GM12874 (cell line): ENCODE data around the gene CCSER1.

ENCODE experiments used
- TF ChIP-seq, protein P1 (sequence below): IDR thresholded peaks from 2 replicates; pipeline ENCODE4 v1.5.1; 2011; ENCODE audit warnings: low read depth, mild to moderate bottlenecking, control low read depth, low read length, moderate library complexity; ENCODE audit not compliant: insufficient read depth

The CCSER1 gene

DNA sequence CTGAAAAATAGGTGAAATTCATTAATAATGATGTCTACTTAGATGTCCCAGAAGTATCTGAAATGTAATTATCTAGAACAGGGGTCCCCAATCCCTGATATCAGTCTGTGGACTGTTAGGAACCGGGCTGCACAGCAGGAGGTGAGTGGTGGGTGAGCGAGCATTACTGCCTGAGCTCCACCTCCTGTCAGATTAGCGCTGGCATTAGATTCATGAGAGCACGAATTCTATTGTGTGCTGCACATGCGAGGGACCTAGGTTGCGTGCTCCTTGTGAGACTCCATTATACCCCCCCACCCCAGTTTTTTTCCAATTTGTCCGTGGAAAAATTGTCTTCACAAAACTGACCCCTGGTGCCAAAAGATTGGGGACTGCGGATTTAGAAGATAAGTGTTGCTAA is 458.8 kb downstream of the CCSER1 start:
- TF ChIP-seq, protein P1, sequence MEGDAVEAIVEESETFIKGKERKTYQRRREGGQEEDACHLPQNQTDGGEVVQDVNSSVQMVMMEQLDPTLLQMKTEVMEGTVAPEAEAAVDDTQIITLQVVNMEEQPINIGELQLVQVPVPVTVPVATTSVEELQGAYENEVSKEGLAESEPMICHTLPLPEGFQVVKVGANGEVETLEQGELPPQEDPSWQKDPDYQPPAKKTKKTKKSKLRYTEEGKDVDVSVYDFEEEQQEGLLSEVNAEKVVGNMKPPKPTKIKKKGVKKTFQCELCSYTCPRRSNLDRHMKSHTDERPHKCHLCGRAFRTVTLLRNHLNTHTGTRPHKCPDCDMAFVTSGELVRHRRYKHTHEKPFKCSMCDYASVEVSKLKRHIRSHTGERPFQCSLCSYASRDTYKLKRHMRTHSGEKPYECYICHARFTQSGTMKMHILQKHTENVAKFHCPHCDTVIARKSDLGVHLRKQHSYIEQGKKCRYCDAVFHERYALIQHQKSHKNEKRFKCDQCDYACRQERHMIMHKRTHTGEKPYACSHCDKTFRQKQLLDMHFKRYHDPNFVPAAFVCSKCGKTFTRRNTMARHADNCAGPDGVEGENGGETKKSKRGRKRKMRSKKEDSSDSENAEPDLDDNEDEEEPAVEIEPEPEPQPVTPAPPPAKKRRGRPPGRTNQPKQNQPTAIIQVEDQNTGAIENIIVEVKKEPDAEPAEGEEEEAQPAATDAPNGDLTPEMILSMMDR: no peak

DNA sequence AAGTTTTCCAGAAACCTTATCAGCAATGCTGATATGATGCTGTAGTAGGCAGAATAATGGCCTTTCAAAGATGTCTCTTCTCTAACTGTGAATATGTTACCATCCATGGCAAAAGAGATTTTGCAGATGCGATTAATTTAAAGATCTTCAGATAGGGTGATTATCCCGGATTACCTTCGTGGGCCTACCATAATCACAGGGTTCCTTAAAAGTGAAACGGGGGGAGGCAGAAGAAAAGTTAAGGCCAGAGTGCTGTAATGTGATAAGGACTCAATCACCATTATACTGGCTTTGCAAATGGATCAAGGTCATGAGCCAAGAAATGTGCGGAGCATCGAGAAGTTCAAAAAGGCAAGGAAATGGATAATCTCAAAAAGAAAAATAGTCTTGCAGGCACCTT is 459.6 kb downstream of the CCSER1 start:
- TF ChIP-seq, protein P1: no peak

DNA sequence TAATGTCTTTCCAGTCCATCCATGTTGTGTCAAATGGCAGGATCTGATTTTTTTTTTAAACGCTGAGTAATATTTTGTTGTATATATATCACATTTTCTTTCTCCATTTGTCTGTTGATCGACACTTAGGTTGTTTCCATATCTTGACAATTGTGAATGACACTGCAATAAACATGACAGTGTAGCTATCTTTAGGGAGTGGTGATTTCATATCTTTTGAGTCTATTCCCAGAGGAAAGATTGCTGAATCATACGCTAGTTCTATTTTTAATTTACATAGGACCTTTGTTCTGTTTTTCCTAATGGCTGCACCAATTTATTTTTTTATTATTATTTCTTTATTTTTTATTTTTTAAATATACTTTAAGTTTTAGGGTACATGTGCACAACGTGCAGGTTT is 470.7 kb downstream of the CCSER1 start:
- TF ChIP-seq, protein P1: no peak

DNA sequence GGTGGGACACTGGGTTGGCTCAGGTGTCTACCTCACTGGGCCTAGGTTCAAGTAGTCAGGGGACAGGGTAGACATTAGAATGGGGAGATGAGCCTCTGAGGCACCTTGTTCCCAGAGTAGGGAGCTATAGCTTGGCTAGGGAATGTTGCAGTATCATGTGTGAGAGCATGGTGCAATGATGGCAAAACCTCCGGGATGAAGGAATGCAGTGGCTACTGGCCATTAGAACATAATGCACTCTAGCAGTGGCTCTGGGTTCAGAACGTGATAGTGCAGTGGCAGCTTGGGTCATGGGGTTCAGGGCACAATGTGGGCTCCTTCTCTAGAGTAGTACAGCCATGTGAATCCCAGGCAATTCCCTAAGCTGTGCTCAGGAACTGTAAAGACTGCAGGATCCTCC is 471.5 kb downstream of the CCSER1 start:
- TF ChIP-seq, protein P1: no peak

DNA sequence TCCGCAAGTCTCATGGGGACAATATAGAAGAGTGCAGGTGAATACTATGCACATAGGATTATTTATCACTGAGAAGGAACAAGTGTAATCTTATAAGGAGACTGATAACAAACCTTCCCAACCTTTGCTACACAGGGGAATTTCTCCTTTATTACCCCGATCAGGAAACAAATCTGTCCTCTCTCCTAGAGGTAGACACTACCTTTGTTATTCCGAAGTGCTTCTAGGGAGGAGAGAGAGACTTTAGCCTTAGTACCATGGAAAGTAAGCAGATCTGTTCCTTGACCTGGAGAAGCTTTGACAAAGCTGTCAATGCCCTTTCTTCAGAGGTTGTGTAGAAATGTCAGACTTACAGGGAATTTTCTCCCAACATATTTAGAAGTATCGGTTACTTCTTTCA is 475.5 kb downstream of the CCSER1 start:
- TF ChIP-seq, protein P1: no peak

DNA sequence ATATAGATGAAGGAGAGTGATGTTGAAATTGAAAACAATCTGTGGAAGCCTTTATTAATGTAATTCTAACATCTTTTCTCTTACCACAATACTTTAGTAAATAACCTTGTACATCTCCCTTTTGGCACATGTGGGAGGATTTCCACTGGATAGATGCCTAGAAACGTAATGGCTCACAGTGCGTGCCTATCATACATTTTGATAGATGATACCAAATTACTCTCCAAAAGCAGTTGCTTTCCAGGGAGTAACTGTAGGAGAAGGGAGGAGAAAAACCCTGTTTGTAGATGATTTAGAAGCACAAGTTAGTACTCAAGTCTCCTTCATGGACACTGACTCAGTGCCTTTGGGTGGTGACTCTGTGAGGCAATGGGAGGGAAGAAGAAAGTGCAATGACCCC is 476.3 kb downstream of the CCSER1 start:
- TF ChIP-seq, protein P1: no peak

DNA sequence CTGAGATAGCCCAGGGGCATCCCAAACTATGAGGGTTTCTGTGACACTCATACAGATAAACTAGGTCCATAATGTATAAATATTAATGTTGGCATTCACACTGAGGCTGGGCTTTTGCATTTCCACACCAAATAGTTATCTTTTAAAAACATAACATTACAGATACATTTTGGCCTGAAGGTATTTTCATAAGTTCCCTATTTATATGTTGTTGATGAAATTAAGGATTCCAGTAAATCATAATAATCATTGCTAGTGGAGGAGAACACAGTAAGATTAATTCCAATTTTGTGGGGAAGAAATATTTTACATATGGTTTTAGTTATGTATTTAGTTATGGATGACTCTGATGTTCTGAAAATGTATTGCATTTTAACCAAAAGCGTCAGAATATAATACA is 479.6 kb downstream of the CCSER1 start:
- TF ChIP-seq, protein P1: no peak

DNA sequence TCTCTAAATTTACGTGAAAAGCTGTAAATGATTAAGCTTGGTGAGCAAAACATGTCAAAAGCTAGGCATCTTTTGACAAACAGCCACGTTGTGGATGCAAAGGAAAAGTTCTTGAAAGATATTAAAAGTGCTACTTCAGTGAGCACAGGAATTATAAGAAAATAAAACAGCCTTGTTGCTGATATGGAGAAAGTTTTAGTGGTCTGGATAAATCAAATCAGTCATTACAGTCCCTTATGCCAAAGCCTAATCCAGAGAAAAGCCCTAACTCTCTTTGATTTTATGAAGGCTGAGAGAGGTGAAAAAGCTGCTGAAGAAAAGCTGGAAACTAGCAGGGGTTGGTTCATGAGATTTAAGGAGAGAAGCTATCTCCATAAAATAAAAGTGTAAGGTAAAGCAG is 487.2 kb downstream of the CCSER1 start:
- TF ChIP-seq, protein P1: no peak
